K562 (cell line): ENCODE measurements around the gene TMEM11.

Experiments used
- CREM ChIP-seq: IDR thresholded peaks from 2 replicates; pipeline ENCODE4 v1.6.1; 2014; ENCODE audit warnings: antibody characterized with exemption, low read depth
- CTBP1 ChIP-seq: fragments of 450-650 bp; IDR thresholded peaks from 2 replicates; pipeline ENCODE4 v1.6.1; 2016; ENCODE audit warnings: borderline replicate concordance
- ZNF41 ChIP-seq: fragments of 250-450 bp; sonication (Bioruptor Pico); conservative IDR thresholded peaks from 2 replicates; pipeline ENCODE4 v1.4.0; 2020; ENCODE audit warnings: mild to moderate bottlenecking

GRCh38 chr17:21252289-21252795 is 38.4 kb upstream of the TMEM11 start:
- no peak for TF ChIP-seq CTBP1
- TF ChIP-seq ZNF41 (CRISPR knock-in tag): no peak
- no peak for TF ChIP-seq CREM
